Measurements from ENCODE around the gene ITGA1.
"Not testable (repeated sequence)": the region's sequence is repeated elsewhere in the genome, so short reads cannot be mapped to it uniquely, and the experiment has no call there.

The ITGA1 gene

DNA sequence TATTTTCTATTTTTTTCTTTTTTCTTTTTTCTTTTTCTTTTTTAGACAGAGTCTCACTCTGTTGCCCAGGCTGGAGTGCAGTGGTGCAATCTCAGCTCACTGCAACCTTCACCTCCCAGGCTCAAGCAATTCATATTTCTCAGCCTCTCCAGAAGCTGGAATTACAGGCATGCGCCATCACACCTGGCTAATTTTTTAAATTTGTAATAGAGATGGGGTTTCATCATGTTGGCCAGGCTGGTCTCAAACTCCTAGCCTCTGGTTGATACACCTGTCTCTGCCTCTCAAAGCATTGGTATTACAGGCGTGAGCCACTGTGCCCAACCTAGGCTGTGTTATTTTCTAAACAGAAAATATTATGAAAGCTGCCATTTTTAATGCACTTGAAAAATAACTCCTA, 78.3 kb downstream of the ITGA1 start:
- DNase-seq (ENCODE audit: low spot score), result not testable (repeated sequence)

DNA sequence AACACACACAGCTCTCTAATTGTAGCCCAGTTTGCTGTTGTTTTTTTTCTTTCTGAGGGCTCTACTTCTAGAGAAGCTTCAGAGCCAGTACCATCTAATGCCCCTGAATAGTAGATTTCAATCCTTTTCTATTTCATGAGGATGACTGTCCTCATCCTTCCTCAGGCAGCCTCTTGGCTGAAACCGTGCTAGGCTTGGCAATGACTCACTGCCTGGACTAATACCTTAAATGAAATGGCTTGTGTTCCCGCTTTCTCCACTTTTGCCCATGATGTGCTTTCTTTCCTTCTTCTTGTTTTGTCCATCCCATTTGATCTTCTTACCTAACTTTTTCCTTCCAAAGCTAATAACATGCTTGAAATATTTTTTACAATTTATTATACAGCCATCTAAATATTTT, 80.1 kb downstream of the ITGA1 start:
- no peak for DNase-seq (ENCODE audit: low spot score)

DNA sequence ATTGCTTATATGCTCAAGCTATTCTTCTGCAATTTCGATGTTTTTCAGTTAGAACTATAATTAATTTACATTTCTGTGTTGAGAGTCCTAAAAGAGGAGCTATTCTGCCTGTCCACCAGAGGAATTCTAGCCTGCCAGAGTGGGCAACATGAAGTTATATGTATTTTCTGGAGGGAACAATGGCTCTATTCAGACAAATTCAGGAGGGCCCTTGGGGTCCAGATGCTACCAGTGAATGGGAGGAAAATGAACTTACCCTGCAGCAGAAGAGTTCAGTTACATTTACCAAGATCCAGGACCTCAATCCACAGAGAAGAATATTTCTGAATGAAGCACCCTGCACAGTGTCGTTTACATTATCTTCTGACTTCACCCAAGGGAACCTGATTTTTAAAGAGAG, 80.7 kb downstream of the ITGA1 start:
- DNase-seq (ENCODE audit: low spot score), result no peak

DNA sequence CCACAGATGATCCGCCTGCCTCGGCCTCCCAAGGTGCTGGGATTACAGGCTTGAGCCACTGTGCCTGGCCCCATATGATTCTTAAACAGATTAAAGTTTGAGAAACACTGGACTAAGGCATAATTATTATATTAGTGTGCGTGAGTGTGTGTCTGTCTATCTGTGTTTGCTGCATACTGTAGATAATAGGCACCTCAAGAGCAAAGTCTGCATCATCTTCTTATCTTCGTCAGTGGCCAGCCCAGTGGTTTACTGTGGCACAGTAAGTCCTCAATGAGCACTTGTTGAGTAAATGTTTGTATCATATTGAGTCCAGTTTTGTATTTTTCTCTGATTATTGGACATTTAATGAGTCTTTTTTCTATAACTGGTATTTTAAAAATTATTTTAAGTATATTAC, 81.7 kb downstream of the ITGA1 start:
- no peak for DNase-seq (ENCODE audit: low spot score)

DNA sequence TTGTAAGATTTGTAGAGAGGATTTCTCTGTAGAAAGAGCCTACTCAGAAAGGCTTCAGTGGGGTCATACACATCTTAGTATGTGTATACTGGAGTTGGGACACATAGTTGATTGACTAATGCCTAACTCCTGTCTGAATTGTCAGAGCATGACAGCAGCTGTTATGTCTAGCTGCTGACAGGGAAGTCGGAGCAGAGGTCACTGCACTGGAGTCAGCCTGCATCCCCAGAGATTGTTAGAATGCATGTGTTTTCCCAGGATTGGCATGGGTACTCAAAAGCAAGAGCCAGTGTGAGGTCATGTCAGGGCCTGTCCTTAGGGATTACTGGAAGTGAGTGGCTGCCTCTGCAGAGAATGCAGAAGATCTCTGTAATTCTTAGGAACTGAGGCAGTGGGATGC, 82.7 kb downstream of the ITGA1 start:
- peak; percentile 21 for DNase-seq (ENCODE audit: low spot score)

DNA sequence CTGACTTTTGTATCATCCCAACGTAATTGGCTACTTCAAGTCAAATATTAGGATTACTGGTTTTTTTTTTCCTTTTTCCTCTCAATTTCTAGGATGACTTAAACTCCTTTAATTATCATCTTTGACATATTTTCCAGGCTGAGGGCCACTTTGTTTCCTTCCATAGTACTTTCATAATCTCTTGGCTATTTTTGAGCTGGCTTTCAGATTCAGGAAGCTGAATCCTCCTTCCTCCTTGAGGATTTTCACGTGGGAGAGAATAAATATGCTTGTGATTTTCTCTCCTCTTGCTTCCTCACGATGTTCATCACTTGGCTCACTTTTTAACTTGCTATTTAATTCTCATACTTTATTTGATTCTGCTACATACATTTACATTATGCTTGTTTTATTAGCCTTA, 88.1 kb downstream of the ITGA1 start:
- DNase-seq (ENCODE audit: low spot score), result no peak

DNA sequence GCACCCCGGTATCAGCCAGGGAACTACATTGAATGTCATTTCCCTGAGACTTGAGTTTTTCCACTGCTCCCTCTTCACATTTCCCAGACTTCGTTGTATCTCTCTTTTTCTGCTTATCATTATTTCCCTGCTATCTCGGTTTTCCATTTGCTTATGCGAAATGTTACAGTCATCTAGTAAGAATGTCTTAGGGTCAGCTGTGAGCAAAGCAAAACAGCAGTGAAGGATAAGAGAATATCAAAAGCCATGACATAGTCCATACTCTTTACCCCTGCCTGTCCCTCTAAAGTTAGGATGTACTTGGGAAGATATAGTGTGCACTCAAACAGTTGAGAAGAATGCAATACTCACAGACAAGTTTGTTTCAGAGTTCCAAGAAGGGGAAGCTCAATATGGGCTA, 88.7 kb downstream of the ITGA1 start:
- no peak for DNase-seq (ENCODE audit: low spot score)

DNA sequence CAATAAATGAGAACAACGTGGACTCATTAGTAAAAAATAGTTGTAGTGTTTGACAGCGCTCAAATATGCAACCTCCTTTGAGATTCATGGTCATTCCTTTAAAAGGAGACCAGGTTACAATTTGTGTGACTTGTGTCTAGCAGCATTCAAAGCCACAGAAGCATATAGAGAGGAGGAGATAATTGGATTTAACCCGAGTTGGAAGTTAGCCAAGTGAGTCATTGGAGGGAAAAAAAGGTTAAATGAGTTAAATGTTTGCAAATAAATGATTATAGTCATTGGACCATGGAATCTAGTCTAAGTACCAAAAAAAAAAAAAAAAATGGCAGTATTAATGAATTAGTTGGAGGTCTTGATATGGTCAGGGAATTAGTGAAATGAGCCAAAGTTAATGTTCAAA, 90.9 kb downstream of the ITGA1 start:
- DNase-seq (ENCODE audit: low spot score), result no peak

DNA sequence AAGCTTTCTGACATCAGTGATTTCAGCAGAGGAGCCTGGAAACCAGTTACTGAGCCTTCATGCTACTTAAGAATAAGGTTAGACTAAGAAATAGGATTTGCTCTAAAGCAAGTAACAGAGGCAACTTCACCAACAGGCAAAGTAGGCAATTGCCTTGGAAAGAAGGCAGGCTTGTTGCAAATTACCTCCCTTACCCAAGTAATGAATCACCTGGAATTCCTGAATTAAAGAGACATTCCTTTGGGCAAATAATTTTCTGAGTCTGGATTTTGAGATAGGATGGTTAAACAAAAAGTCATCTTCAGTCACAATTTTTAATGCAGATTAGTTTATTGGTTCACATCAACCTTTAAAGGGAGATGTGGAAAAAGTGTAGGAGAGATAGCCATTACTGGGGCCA, 92.8 kb downstream of the ITGA1 start:
- no peak for DNase-seq (ENCODE audit: low spot score)

DNA sequence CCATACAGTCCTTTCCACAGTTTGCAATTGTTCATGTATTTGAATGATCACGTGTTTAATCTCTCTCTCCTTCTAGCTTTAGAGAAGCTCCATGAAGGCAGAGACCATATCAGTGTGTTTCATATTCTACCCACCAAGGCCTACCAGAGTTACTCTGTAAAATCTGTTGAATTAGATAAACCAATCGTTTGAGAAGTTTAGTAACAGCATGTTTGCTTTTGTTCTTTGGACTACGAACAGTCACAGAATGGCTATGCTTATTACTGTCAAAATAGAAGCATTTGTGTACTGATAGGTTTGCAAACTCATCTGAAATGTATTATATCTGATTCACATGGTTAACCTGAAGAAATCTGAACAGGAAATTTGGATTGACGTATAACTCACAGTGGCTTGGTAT, 93.8 kb downstream of the ITGA1 start:
- no peak for DNase-seq (ENCODE audit: low spot score)

DNA sequence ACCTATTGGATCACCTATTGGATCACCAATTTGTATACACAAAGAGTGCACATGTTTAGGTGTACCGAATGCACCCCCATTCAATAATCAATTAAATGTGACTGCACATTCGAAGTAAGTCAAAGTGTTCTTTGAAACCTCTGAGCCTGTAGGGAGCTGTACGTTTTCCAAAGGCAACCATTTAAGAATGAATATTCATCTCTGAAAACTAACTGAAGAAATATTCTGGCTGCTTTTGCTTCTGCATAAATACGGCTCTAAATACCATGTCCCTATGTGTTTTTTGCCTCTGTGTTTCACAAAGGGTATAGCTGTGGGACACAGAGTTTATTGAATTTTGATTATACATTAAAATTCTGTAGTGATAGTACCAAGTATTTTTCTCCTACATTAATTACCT, 95.4 kb downstream of the ITGA1 start:
- DNase-seq (ENCODE audit: low spot score), result no peak

DNA sequence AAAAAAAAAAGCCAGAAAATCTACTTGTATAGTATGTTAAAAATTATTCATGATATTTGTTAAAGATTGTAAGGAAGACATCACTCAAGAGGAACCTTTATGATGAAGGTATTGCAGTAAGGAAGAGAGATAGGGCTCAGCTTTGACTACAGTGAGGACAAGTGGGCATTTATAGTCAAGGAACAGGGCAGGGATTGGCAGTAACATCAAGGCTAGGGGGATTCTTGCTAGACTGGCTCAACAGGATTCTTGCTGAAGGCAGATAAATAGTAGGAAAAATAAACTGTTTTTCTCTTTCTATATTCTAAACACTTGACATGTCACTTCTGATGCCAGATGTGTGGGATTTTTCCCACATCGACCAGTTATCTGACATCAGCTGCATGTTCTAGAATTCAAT, 96.7 kb downstream of the ITGA1 start:
- no peak for DNase-seq (ENCODE audit: low spot score)

DNA sequence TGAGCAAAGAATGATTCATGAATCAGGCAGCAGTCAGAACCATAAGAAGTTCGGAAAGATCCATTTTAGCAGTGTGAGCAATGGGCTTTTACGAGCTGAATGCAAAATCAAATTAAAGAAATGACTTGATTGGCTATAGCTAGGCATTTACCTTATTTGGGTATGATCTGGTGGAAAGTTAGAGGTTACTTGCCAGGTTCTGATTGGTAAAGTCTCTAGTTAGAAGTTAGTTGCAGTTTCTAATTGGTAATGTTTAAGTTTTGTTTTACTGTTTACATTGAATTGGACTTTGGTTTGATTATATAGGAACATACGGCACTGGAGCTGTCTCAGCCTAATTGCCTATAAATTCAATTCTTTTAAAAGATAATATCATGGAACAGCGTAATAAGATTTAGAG, 97.9 kb downstream of the ITGA1 start:
- no peak for DNase-seq (ENCODE audit: low spot score)

DNA sequence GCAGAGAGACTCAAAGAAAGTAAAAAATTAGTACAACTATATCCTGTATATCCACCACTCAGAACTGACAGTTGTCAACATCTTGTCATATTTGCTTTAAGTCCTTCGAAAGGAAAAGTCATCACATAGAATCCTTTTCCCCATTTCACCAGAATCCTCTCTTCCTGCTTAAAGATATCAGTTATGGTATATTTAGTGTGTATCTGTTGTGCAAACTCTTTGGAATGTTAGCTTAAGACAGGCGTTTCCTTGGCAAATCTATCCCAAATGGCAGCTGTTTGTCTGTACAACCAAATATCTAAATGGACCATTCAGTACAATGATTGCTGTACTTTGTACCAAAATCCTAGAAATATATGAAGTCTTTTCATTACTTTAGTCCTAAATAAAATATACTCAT, 98.5 kb downstream of the ITGA1 start:
- no peak for DNase-seq (ENCODE audit: low spot score)

DNA sequence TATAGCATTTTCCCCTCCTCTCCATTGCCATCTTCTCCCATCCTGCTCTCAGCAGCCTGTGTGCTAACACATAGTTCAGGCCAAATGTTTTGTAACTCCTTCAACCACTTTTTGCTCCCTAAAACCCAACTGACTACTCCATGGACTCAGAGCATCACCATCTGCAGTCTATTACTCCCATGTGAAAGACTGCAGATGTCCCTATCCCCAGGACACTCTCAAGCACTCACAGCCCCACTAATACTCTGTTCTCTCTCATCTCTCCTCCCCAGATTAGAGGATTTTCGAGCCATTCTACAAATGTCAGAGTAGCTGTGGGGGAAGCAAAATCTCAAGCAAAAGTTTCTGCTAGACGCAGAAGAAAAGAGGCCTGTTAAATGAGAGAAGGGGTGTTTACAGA, 99.3 kb downstream of the ITGA1 start:
- DNase-seq (ENCODE audit: low spot score), result no peak

DNA sequence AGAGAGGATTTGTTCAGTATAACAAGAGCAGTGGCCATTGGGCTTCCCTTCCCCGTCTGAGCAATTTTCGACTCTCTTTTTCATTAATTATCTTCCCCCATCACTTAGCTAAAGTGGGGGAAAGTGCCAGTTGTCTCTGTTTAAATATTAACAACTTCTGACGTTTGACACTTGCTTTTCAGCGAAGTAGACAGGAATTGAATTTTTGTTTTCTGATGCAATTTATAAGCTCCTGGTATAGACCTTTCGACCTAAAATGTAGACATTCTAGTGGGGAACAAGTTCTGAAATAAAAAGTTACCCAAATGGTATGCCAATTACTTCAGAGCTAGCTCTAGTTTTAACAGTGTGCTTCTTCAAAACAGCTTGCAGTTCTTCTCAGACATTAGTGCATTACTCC, 100.6 kb downstream of the ITGA1 start:
- DNase-seq (ENCODE audit: low spot score), result no peak

DNA sequence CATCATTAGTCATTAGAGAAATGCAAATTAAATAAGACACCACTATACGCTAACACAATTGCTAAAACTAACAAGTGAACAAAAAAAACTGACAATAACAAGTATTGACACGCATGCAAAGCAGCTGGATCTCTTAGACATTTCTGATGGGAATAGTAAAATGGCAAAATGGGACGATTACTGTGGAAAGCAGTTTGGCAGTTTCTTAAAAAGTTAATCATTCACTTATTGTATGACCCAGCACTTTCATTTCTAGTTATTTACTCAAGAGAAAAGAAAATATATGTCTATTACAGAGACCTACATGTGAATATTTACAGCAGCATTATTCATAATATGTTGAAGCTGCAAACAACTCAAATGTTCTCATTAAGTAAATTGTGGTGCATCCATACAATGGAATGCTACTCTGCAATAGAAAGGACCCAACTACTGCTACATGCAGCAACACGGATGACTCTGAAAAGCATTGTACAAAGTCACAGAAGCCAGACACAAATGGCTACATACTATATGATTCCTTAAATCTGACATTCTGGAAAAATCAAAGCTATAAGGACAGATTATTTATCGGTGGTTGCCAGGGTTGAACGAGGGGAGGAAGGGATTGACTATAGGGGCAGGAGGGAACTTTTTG, 104.6 kb downstream of the ITGA1 start:
- DNase-seq (ENCODE audit: low spot score), result no peak

DNA sequence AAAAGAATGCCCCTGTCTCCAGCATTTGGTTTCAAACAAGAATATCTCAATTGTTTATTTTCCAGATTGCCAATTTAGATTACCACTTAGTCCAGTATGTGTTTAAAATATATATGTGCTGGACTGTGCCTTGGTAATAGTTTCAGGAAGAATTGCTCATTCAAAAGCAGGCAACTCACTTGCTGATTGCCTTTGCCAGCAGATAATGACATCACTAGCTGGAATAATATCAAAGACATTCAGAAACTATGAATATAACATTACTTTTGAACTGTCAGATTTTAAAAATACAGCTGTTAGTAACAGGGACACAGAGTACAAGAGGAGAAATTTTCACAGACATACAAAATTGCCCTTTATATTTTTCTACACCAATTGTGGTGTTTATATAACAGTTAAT, 105.4 kb downstream of the ITGA1 start:
- DNase-seq (ENCODE audit: low spot score), result peak; percentile 31

DNA sequence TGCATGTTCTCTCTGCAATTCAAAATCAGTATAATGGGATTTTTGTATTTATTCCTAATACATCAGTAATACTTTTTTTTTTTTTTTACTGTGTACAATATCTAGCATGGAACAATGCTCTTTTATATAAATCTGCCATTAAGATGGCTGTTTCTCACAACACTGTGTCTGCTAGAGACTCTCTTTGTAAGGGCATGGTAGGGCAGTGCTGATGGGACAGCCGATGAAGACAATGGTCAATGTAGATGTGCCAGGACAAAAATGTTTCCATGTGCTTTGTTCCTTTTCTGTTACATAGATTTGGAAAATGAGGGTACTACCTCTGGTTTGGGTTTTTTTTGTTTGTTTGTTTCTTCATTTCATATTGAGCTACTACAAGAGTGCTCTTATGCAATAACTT, 106.1 kb downstream of the ITGA1 start:
- no peak for DNase-seq (ENCODE audit: low spot score)

DNA sequence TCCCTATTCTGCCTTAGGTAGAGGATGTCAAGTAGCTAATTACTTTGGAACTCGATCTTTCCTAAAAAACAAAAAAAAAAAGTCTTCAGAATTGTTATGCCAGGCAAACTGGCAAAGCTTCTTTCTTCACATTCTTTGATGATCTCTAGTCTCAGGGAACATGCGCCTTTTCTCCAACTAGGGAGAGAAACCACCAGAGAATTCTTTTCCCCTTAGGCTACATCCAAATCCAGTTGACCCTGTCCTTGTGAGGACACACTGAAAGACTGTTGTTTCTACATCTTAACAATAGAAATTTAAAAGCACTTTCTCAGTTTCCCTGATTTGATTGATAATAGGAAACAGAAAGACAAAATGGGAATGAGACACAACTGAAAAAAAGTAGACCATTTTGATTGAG, 106.7 kb downstream of the ITGA1 start:
- DNase-seq (ENCODE audit: low spot score), result no peak

DNA sequence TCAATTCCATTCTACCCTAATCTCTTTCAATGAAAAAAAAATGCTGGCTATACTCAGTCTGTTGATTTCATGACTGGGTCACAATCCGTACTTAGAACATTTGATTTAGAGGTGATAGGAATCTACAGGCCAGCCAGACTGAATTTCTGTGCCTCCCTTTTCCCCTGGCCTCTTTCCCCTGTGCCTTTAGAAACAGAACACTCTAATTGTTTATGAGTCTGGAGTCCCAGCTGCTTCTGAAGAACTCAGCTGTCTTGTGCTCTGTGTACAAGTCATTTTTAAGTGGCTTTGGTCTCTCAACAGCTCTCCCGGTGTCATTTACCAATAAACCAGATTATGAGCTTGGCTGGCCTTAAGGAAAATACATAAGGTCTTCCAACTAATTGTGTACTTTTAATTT, 107.4 kb downstream of the ITGA1 start:
- no peak for DNase-seq (ENCODE audit: low spot score)

DNA sequence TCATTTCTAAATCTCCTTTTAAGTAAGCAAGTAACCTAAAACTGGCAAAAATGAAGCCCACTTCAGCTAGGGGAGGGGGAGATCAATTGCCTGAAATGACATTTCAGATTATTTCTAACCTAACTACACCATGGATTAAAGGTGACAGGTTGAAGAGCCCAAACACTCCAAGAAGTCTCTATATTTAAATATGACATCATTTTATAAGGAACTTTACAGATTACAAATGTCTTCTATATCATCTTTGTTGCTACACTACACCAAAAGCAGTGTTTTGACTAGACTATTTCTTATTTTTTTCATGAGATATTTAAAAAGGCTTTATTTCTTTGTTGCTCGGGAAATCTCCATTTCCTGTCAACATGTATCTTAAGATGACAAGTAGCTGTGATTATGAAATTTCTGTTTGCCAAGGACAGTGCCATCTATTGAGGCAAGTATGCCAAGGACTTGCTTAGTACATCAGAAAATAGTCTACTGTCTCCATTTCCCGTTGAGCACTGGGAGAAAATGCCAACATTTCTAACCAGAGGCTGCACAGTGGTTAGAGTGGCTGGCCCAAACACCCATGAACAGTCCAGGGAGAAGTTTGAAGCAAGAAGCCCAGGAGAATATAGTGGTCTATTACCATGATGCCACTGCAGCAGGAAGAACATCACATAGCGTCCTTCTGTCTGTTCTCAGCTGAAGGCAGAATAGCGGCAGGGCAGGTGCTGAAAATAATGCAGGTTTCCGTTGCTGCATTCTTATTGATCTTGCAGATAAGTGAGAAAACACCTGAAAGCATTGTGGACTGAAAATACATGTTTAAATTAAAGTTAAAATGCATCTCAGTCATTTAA, 108.1 kb downstream of the ITGA1 start:
- no peak for DNase-seq (ENCODE audit: low spot score)

DNA sequence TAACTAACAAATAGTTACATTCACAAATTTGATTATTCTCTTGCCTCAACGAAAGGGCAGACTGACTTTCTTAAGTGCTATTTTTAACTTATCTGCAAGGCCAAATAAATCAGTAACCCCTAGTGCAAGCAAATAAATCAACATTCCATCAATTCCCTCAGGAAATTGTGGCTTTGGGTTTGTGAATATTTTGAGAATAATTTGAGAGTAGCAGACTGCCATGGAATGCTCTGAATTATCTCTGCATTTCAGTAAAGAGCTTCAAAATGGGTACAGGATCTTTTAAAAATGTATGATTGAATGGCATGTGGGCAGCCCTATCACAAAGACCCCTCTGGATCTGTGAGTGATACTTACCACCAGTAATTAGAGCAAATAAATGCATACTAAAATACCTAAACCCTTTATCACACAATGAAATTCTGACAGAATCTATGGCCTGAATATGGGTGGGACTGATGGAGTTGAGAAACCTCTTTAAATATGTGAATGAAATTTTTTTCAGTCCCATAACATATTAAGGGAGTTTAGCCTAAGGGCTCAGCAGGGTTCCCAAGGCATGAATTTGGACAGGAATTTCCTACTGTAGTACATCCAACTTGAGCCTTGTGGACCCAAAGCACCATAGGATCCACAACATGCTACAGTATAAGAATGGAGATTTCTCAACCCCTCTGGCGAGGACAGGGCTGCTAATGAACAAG, 109.0 kb downstream of the ITGA1 start:
- peak; percentile 32 for DNase-seq (ENCODE audit: low spot score)

All from GM03348 (cell line).